Left lung (tissue), 10 donors: ENCODE results near the gene TMEM169. TPM values are rescaled to one million over a fixed set of nuclear protein-coding genes. Genes with fewer than 3 reads are reported as not detected.

Experiments
- ATAC-seq: fragments of 200-7000 bp; cut with Tn5 transposase; one replicate; pipeline ENCODE4 v1.9.1; 2020; ENCODE audit warnings: moderate library complexity
- DNase-seq, 4 donors: peaks; one replicate each; pipeline ENCODE4 v3.0.0-alpha.2; 2013 to 2020
- H3K27ac ChIP-seq, 2 donors: fragments of 200-600 bp; sonication (generic) in 1 of 2; one replicate each; pipeline versions ENCODE4 v1.5.0 to v1.8.0; 2020 to 2021
- H3K27me3 ChIP-seq, 2 donors: fragments of 200-600 bp; sonication (generic) in 1 of 2; one replicate each; pipeline versions ENCODE4 v1.5.0 to v1.8.0; 2020 to 2021
- H3K36me3 ChIP-seq, 2 donors: fragments of 200-600 bp; sonication (generic) in 1 of 2; one replicate each; pipeline versions ENCODE4 v1.5.0 to v1.8.0; 2020 to 2021
- H3K4me1 ChIP-seq, 2 donors: fragments of 200-600 bp; one replicate each; pipeline ENCODE4 v1.8.0; 2021
- H3K4me3 ChIP-seq, 2 donors: fragments of 200-600 bp; sonication (generic) in 1 of 2; one replicate each; pipeline versions ENCODE4 v1.5.0 to v1.8.0; 2020 to 2021; ENCODE audit warnings: mild to moderate bottlenecking in 1 of 2
- H3K9me3 ChIP-seq, 2 donors: fragments of 200-600 bp; sonication (generic) in 1 of 2; one replicate each; pipeline versions ENCODE4 v1.5.0 to v1.8.0; 2020 to 2021
- CTCF ChIP-seq, 2 donors: fragments of 200-600 bp; sonication (generic) in 1 of 2; IDR thresholded peaks; one replicate each; pipeline versions ENCODE4 v1.5.0 to v1.8.0; 2021; ENCODE audit warnings: antibody characterized with exemption in 2 of 2
- intact Hi-C, 2 donors: fragments of 100-400 bp; cut with DNase I; formaldehyde crosslinking; loops; one replicate each; pipeline versions ENCODE4 v1.11.2 to v1.14.2; 2022
- polyA plus RNA-seq, 6 donors: library from polyadenylated mRNA; unstranded; fragments of 120-200 nt; gene quantifications; one replicate each; pipeline ENCODE4 v1.2.1, GENCODE V29; 2013; ENCODE audit not compliant: insufficient read length in 6 of 6
- total RNA-seq, 2 donors: library from RNA; stranded (reverse); fragmentation: NEBNext Ultra II Directional; extraction: Animal tissue kit (Norgen Biotek cat#: 25700); gene quantifications; one replicate each; pipeline ENCODE4 v1.2.1, GENCODE V29; 2021
- donor health status: DM: no; HTN: yes; CAD: no.
- donor health status: DM: no; HTN: no; CAD: no.

Gene TMEM169
- total and polyA plus RNA-seq, 8 donors: 0.66 to 1.8 (median 1.1) TPM

DNA sequence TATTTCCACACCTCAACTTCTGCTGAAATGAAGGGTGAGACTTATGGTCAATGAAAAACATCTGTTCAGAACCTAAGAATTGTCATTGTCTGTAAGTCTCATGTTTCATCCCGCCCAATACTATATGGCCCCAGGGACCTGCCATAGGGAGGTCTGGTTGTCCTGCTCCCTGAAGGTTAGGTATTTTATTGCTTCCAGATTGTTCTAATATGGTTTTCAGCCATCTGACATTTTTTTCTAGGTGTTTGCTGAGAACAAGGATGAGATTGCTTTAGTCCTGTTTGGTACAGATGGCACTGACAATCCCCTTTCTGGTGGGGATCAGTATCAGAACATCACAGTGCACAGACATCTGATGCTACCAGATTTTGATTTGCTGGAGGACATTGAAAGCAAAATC is 34.7 kb downstream of the TMEM169 start:
- Histone ChIP-seq H3K9me3 (no peaks in the 10 kb centered on the region), H3K4me1 (peaks cover 9 to 78% of the 10 kb centered on the region in 2 donors), H3K27ac (no peak overlapping the region), H3K36me3 (peaks cover 0 to 84% of the 10 kb centered on the region in 2 donors), H3K4me3 (no peak overlapping the region), H3K27me3 (no peaks in the 10 kb centered on the region)
- no peak for DNase-seq
- intact Hi-C loops: no loop called here
- TF ChIP-seq CTCF (IDR thresholded peaks at IDR 0.05): no peak
- ATAC-seq: no peak

GRCh38 chr2:216117561-216118340 is 36.0 kb downstream of the TMEM169 start:
- intact Hi-C loops: no loop called here
- Histone ChIP-seq H3K4me3 (no peak overlapping the region), H3K27me3 (no peaks in the 10 kb centered on the region), H3K27ac (no peak overlapping the region), H3K9me3 (no peaks in the 10 kb centered on the region), H3K36me3 (peaks cover 0 to 85% of the 10 kb centered on the region in 2 donors), H3K4me1 (peaks cover 9 to 65% of the 10 kb centered on the region in 2 donors)
- ATAC-seq (no peak), DNase-seq (no peak)
- no peak for TF ChIP-seq CTCF (IDR thresholded peaks at IDR 0.05)

GRCh38 chr2:216118474-216118873 is 36.8 kb downstream of the TMEM169 start:
- Histone ChIP-seq H3K27me3 (no peaks in the 10 kb centered on the region), H3K4me1 (peaks cover 9 to 60% of the 10 kb centered on the region in 2 donors), H3K4me3 (no peak overlapping the region), H3K27ac (no peak overlapping the region), H3K9me3 (no peaks in the 10 kb centered on the region), H3K36me3 (peaks cover 0 to 85% of the 10 kb centered on the region in 2 donors)
- TF ChIP-seq CTCF (IDR thresholded peaks at IDR 0.05): no peak
- DNase-seq (no peak), ATAC-seq (no peak)
- intact Hi-C loops: no loop called here

GRCh38 chr2:216119146-216119545 is 37.4 kb downstream of the TMEM169 start:
- peaks cover 9 to 53% of the 10 kb centered on the region in 2 donors for H3K4me1 ChIP-seq
- H3K27me3 ChIP-seq: no peaks in the 10 kb centered on the region
- ATAC-seq (no peak), DNase-seq (no peak)
- no peak for TF ChIP-seq CTCF (IDR thresholded peaks at IDR 0.05)
- no peaks in the 10 kb centered on the region for H3K9me3 ChIP-seq
- H3K36me3 ChIP-seq: peaks cover 0 to 85% of the 10 kb centered on the region in 2 donors
- no peak overlapping the region for H3K4me3 ChIP-seq
- intact Hi-C loops: no loop called here
- H3K27ac ChIP-seq: no peak overlapping the region

- H3K4me1 ChIP-seq: peaks cover 4 to 48% of the 10 kb centered on the region in 2 donors
- H3K9me3 ChIP-seq: no peaks in the 10 kb centered on the region
- no peak for TF ChIP-seq CTCF (IDR thresholded peaks at IDR 0.05)
- intact Hi-C loops: no loop called here
- no peak overlapping the region for H3K4me3 ChIP-seq
- H3K27ac ChIP-seq: no peak overlapping the region
- H3K36me3 ChIP-seq: peaks cover 0 to 90% of the 10 kb centered on the region in 2 donors
- DNase-seq (no peak), ATAC-seq (peak; percentile 77)
- H3K27me3 ChIP-seq: no peaks in the 10 kb centered on the region
Observed at GRCh38 chr2:216119986-216120385, 38.3 kb downstream of the TMEM169 start.
